ENCODE data around the gene PTH2R.

- TF ChIP-seq, protein P1, sequence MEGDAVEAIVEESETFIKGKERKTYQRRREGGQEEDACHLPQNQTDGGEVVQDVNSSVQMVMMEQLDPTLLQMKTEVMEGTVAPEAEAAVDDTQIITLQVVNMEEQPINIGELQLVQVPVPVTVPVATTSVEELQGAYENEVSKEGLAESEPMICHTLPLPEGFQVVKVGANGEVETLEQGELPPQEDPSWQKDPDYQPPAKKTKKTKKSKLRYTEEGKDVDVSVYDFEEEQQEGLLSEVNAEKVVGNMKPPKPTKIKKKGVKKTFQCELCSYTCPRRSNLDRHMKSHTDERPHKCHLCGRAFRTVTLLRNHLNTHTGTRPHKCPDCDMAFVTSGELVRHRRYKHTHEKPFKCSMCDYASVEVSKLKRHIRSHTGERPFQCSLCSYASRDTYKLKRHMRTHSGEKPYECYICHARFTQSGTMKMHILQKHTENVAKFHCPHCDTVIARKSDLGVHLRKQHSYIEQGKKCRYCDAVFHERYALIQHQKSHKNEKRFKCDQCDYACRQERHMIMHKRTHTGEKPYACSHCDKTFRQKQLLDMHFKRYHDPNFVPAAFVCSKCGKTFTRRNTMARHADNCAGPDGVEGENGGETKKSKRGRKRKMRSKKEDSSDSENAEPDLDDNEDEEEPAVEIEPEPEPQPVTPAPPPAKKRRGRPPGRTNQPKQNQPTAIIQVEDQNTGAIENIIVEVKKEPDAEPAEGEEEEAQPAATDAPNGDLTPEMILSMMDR (conservative IDR thresholded peaks at IDR 0.05 in 1 of 2, IDR thresholded peaks at IDR 0.05 in 1 of 2; ENCODE audit: low read depth in 1 of 2, low read length in 2 of 2), result no peak
- TF ChIP-seq EZH2 (IDR thresholded peaks at IDR 0.05; ENCODE audit: low read length, missing control alignments), result no peak
Observed at GRCh38 chr2:208509586-208509985, 103.0 kb downstream of the PTH2R start.
